ENCODE measurements around the gene GLDC.

DNA sequence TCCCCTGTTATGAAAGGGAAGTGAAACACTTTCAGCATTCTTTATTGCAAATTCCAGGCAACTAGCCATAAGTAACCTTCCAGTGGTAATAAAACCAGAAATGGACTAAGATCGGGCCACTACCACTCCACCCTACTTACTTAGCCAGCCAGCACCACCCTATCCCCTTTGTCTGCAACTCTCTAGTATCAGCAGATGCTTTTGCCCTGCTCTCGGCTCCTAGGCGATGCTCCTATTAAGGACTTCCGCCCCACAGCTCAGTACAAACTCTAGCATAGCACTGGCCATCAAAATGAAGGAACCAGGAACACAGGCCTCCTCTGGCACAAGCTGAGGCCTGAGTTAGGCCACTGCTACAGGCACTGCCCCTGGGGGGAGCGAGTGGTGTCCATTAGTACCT lies 81.2 kb downstream of the GLDC start:
- TF ChIP-seq, protein P1, sequence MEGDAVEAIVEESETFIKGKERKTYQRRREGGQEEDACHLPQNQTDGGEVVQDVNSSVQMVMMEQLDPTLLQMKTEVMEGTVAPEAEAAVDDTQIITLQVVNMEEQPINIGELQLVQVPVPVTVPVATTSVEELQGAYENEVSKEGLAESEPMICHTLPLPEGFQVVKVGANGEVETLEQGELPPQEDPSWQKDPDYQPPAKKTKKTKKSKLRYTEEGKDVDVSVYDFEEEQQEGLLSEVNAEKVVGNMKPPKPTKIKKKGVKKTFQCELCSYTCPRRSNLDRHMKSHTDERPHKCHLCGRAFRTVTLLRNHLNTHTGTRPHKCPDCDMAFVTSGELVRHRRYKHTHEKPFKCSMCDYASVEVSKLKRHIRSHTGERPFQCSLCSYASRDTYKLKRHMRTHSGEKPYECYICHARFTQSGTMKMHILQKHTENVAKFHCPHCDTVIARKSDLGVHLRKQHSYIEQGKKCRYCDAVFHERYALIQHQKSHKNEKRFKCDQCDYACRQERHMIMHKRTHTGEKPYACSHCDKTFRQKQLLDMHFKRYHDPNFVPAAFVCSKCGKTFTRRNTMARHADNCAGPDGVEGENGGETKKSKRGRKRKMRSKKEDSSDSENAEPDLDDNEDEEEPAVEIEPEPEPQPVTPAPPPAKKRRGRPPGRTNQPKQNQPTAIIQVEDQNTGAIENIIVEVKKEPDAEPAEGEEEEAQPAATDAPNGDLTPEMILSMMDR (IDR thresholded peaks at IDR 0.05) = no peak
- no peak for TF ChIP-seq POLR2AphosphoS5 (IDR thresholded peaks at IDR 0.05)
